ENCODE measurements around the gene SASH3.

Gene SASH3

GRCh38 chrX:129823522-129823921 is 43.8 kb downstream of the SASH3 start:
- H3K79me2 ChIP-seq (ENCODE audit: control insufficient read depth, low read length), result no peaks in the 10 kb centered on the region
- H3K4me1 ChIP-seq (ENCODE audit: control insufficient read depth, low read length), result peaks cover 9% of the 10 kb centered on the region
- no peak overlapping the region for H3K4me2 ChIP-seq (ENCODE audit: low read length)
- H3K4me3 ChIP-seq (ENCODE audit: low read length), result no peak overlapping the region
- no peaks in the 10 kb centered on the region for H3K27me3 ChIP-seq (ENCODE audit: control insufficient read depth, low read length)
- no peak overlapping the region for H3K27ac ChIP-seq (ENCODE audit: low read depth, low read length)
- H3K9me3 ChIP-seq (ENCODE audit: control insufficient read depth, insufficient read depth, low read length), result no peaks in the 10 kb centered on the region
- TF ChIP-seq CTCF (IDR thresholded peaks at IDR 0.05; ENCODE audit: low read depth, low read length, poor library complexity, severe bottlenecking) (peak; percentile 1), EZH2phosphoT487 (IDR thresholded peaks at IDR 0.05; ENCODE audit: borderline replicate concordance, low read length) (no peak)
- H3K9me2 ChIP-seq (replicated peaks; ENCODE audit: control insufficient read depth, low read length), result no peaks in the 10 kb centered on the region
- H4K20me1 ChIP-seq (ENCODE audit: control insufficient read depth, insufficient read depth, low read depth, low read length), result no peaks in the 10 kb centered on the region
- H3F3A ChIP-seq (ENCODE audit: control insufficient read depth, insufficient read depth), result no peaks in the 10 kb centered on the region
- peaks cover 9% of the 10 kb centered on the region for H3K36me3 ChIP-seq (ENCODE audit: control insufficient read depth, low read length)

DNA sequence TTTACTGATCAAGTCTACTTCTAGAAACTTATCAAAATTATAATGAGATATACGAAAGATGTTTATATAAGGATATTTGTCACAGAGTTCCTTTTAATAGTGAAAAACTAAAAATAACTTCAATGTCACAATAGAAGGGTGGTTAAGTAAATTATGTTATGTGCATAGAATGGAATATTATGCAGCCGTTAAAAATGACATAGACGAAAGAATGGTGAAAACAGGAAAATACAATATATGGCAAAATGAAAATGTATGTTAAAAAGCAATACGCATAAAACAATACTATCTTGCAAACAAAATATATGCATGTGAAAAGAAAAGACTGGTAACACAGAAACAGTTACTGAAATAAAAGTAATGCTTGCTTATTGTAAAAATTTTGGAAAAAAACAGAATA is 44.9 kb downstream of the SASH3 start:
- no peak overlapping the region for H3K4me2 ChIP-seq (ENCODE audit: low read length)
- H3F3A ChIP-seq (ENCODE audit: control insufficient read depth, insufficient read depth), result no peaks in the 10 kb centered on the region
- no peaks in the 10 kb centered on the region for H3K27me3 ChIP-seq (ENCODE audit: control insufficient read depth, low read length)
- H3K27ac ChIP-seq (ENCODE audit: low read depth, low read length), result no peak overlapping the region
- H3K79me2 ChIP-seq (ENCODE audit: control insufficient read depth, low read length), result no peaks in the 10 kb centered on the region
- H3K36me3 ChIP-seq (ENCODE audit: control insufficient read depth, low read length), result peaks cover 9% of the 10 kb centered on the region
- H4K20me1 ChIP-seq (ENCODE audit: control insufficient read depth, insufficient read depth, low read depth, low read length), result no peaks in the 10 kb centered on the region
- H3K9me3 ChIP-seq (ENCODE audit: control insufficient read depth, insufficient read depth, low read length), result no peaks in the 10 kb centered on the region
- no peak for TF ChIP-seq EZH2phosphoT487 (IDR thresholded peaks at IDR 0.05; ENCODE audit: borderline replicate concordance, low read length)
- no peak for TF ChIP-seq CTCF (IDR thresholded peaks at IDR 0.05; ENCODE audit: low read depth, low read length, poor library complexity, severe bottlenecking)
- peaks cover 9% of the 10 kb centered on the region for H3K4me1 ChIP-seq (ENCODE audit: control insufficient read depth, low read length)
- H3K4me3 ChIP-seq (ENCODE audit: low read length), result no peak overlapping the region
- H3K9me2 ChIP-seq (replicated peaks; ENCODE audit: control insufficient read depth, low read length), result no peaks in the 10 kb centered on the region

GRCh38 chrX:129825746-129826505 is 46.2 kb downstream of the SASH3 start:
- H3K36me3 ChIP-seq (ENCODE audit: control insufficient read depth, low read length), result peaks cover 9% of the 10 kb centered on the region
- H4K20me1 ChIP-seq (ENCODE audit: control insufficient read depth, insufficient read depth, low read depth, low read length), result no peaks in the 10 kb centered on the region
- H3K79me2 ChIP-seq (ENCODE audit: control insufficient read depth, low read length), result no peaks in the 10 kb centered on the region
- peak overlapping the region; percentile 16; the same call in 1 of the 2 replicates for H3K4me2 ChIP-seq (ENCODE audit: low read length)
- no peaks in the 10 kb centered on the region for H3K9me2 ChIP-seq (replicated peaks; ENCODE audit: control insufficient read depth, low read length)
- no peaks in the 10 kb centered on the region for H3K9me3 ChIP-seq (ENCODE audit: control insufficient read depth, insufficient read depth, low read length)
- peaks cover 9% of the 10 kb centered on the region for H3K4me1 ChIP-seq (ENCODE audit: control insufficient read depth, low read length)
- H3K4me3 ChIP-seq (ENCODE audit: low read length), result no peak overlapping the region
- no peak overlapping the region for H3K27ac ChIP-seq (ENCODE audit: low read depth, low read length)
- TF ChIP-seq EZH2phosphoT487 (IDR thresholded peaks at IDR 0.05; ENCODE audit: borderline replicate concordance, low read length) (no peak), CTCF (IDR thresholded peaks at IDR 0.05; ENCODE audit: low read depth, low read length, poor library complexity, severe bottlenecking) (no peak)
- no peaks in the 10 kb centered on the region for H3K27me3 ChIP-seq (ENCODE audit: control insufficient read depth, low read length)
- H3F3A ChIP-seq (ENCODE audit: control insufficient read depth, insufficient read depth), result no peaks in the 10 kb centered on the region
